KMS-11 (cell line): Measurements from ENCODE around the gene TMEM132A.
"Not testable (repeated sequence)": the region's sequence is repeated elsewhere in the genome, so short reads cannot be mapped to it uniquely, and the experiment has no call there.

Experiments used
- H2AFZ ChIP-seq: fragments of 200-600 bp; sonication (generic); 2 replicates; pipeline ENCODE4 v1.6.1; 2016; ENCODE audit warnings: antibody characterized with exemption, mixed run types, low read depth
- H3K27ac ChIP-seq: fragments of 200-600 bp; sonication (generic); 2 replicates; pipeline ENCODE4 v1.6.1; 2016; ENCODE audit warnings: mild to moderate bottlenecking, mixed run types
- H3K27me3 ChIP-seq: fragments of 200-600 bp; sonication (generic); 2 replicates; pipeline ENCODE4 v1.6.1; 2017; ENCODE audit warnings: mild to moderate bottlenecking, low read depth, mixed run types, moderate library complexity; ENCODE audit not compliant: insufficient read depth
- H3K36me3 ChIP-seq: fragments of 200-600 bp; sonication (generic); 2 replicates; pipeline ENCODE4 v1.6.1; 2017; ENCODE audit warnings: mild to moderate bottlenecking, mixed run types; ENCODE audit not compliant: insufficient read depth
- H3K4me1 ChIP-seq: fragments of 200-600 bp; sonication (generic); 2 replicates; pipeline ENCODE4 v1.6.1; 2016; ENCODE audit warnings: mild to moderate bottlenecking, low read depth, mixed run types; ENCODE audit not compliant: poor library complexity, severe bottlenecking
- H3K4me2 ChIP-seq: fragments of 200-600 bp; sonication (generic); 2 replicates; pipeline ENCODE4 v1.7.0; 2016; ENCODE audit warnings: mild to moderate bottlenecking, mixed run types
- H3K4me3 ChIP-seq: fragments of 200-600 bp; sonication (generic); IDR thresholded peaks from 2 replicates; pipeline ENCODE4 v1.6.1; 2017; ENCODE audit warnings: low read depth, low read length, mixed read lengths; ENCODE audit not compliant: insufficient read depth
- H3K79me2 ChIP-seq: fragments of 200-600 bp; sonication (generic); 2 replicates; pipeline ENCODE4 v1.6.1; 2016; ENCODE audit warnings: low read depth, mixed run types; ENCODE audit not compliant: insufficient read depth
- H3K9ac ChIP-seq: fragments of 200-600 bp; sonication (generic); 2 replicates; pipeline ENCODE4 v1.6.1; 2016; ENCODE audit warnings: mild to moderate bottlenecking, mixed run types
- H4K20me1 ChIP-seq: fragments of 200-600 bp; sonication (generic); 2 replicates; pipeline ENCODE4 v1.6.1; 2016; ENCODE audit warnings: mild to moderate bottlenecking, mixed run types; ENCODE audit not compliant: insufficient read depth
- CTCF ChIP-seq: fragments of 200-600 bp; sonication (generic); conservative IDR thresholded peaks from 2 replicates; pipeline ENCODE4 v1.6.1; 2017; ENCODE audit warnings: low read depth, mild to moderate bottlenecking, antibody characterized with exemption, low read length, moderate library complexity, mixed read lengths

TMEM132A gene

GRCh38 chr11:60908803-60909202 is 15.5 kb upstream of the TMEM132A start:
- TF ChIP-seq CTCF, result no peak
- no peak overlapping the region for H3K4me2 ChIP-seq

GRCh38 chr11:60909680-60910280 is 14.5 kb upstream of the TMEM132A start:
- H3K4me2 ChIP-seq, result peak overlapping the region; percentile 57
- peaks cover 62% of the 10 kb centered on the region for H3K4me1 ChIP-seq
- peak overlapping the region; percentile 36; the same call in 1 of the 2 replicates for H3K27ac ChIP-seq

More at GRCh38 chr11:60908803-60909202, 15.5 kb upstream of the TMEM132A start:
- H3K4me3 ChIP-seq, result no peak overlapping the region
- 0 out of 2 replicates have a peak, but pooled peaks cover 6% of the 10 kb centered on the region for H4K20me1 ChIP-seq
- no peak overlapping the region for H3K27ac ChIP-seq
- peaks cover 25% of the 10 kb centered on the region for H3K79me2 ChIP-seq
- H2AFZ ChIP-seq, result no peak overlapping the region
- H3K4me1 ChIP-seq, result peaks cover 71% of the 10 kb centered on the region
- no peak overlapping the region for H3K9ac ChIP-seq
- no peaks in the 10 kb centered on the region for H3K36me3 ChIP-seq
- H3K27me3 ChIP-seq, result no peaks in the 10 kb centered on the region

GRCh38 chr11:60910281-60910687 is 14.0 kb upstream of the TMEM132A start:
- Histone ChIP-seq H2AFZ (no peak overlapping the region), H3K4me1 (peaks cover 57% of the 10 kb centered on the region), H4K20me1 (no peaks in the 10 kb centered on the region), H3K79me2 (peaks cover 20% of the 10 kb centered on the region), H3K4me2 (peak overlapping the region; percentile 57), H3K36me3 (no peaks in the 10 kb centered on the region), H3K4me3 (no peak overlapping the region), H3K27me3 (no peaks in the 10 kb centered on the region), H3K27ac (peak overlapping the region; percentile 36; the same call in 1 of the 2 replicates), H3K9ac (no peak overlapping the region)
- TF ChIP-seq CTCF, result no peak

More at GRCh38 chr11:60909680-60910280, 14.5 kb upstream of the TMEM132A start:
- H3K79me2 ChIP-seq, result peaks cover 20% of the 10 kb centered on the region
- H2AFZ ChIP-seq, H3K4me3 ChIP-seq, H3K9ac ChIP-seq, H3K27me3 ChIP-seq, H4K20me1 ChIP-seq, H3K36me3 ChIP-seq: not testable (repeated sequence)

- no peaks in the 10 kb centered on the region for H3K27me3 ChIP-seq
- H4K20me1 ChIP-seq, result no peaks in the 10 kb centered on the region
- no peak overlapping the region for H2AFZ ChIP-seq
- H3K79me2 ChIP-seq, result peaks cover 17% of the 10 kb centered on the region
- no peak for TF ChIP-seq CTCF
- no peak overlapping the region for H3K4me3 ChIP-seq
- H3K27ac ChIP-seq, result peak overlapping the region; percentile 36; the same call in 1 of the 2 replicates
- H3K36me3 ChIP-seq, result no peaks in the 10 kb centered on the region
- peak overlapping the region; percentile 57 for H3K4me2 ChIP-seq
- H3K9ac ChIP-seq, result no peak overlapping the region
- peaks cover 56% of the 10 kb centered on the region for H3K4me1 ChIP-seq
Measured at GRCh38 chr11:60910711-60911380, 13.4 kb upstream of the TMEM132A start.
